ENCODE data around the gene OR1D5. TPM values are rescaled to one million over a fixed set of nuclear protein-coding genes. Genes with fewer than 3 reads are reported as not detected.

Gene OR1D5
- total RNA-seq, 1 donor from 2014 or later = not detected

- Histone ChIP-seq H3K27ac (ENCODE audit: low read depth, low read length) (no peak overlapping the region), H3K4me3 (ENCODE audit: insufficient read depth, low read depth, low read length) (no peak overlapping the region), H3K79me2 (ENCODE audit: insufficient read depth, low read length) (no peaks in the 10 kb centered on the region), H3K36me3 (ENCODE audit: insufficient read depth, low read length) (no peaks in the 10 kb centered on the region), H3K9ac (ENCODE audit: low read length) (no peak overlapping the region), H2AFZ (ENCODE audit: low read depth, low read length) (no peak overlapping the region), H3K27me3 (ENCODE audit: insufficient read depth, low read length) (peaks cover 2% of the 10 kb centered on the region), H4K20me1 (ENCODE audit: insufficient read depth, low read length) (no peaks in the 10 kb centered on the region), H3K4me1 (ENCODE audit: insufficient read depth, low read length) (no peaks in the 10 kb centered on the region), H3K4me2 (ENCODE audit: low read length) (no peak overlapping the region), H3K9me3 (ENCODE audit: insufficient read depth, low read depth, low read length) (peaks cover 15% of the 10 kb centered on the region)
- Mint-ChIP-seq H3K4me1 (ENCODE audit: low read depth, unreplicated experiment) (peaks cover 4% of the 10 kb centered on the region), H3K4me3 (ENCODE audit: unreplicated experiment) (no peak overlapping the region), H3K27ac (ENCODE audit: unreplicated experiment) (no peak overlapping the region), H3K27me3 (ENCODE audit: low read depth, unreplicated experiment) (no peaks in the 10 kb centered on the region), H3K9me3 (ENCODE audit: unreplicated experiment) (peaks cover 32% of the 10 kb centered on the region), H3K36me3 (ENCODE audit: low read depth, unreplicated experiment) (peaks cover 40% of the 10 kb centered on the region)
- DNase-seq (ENCODE audit: low read depth) (no peak), FAIRE-seq (no peak)
- TF ChIP-seq CTCF (IDR thresholded peaks at IDR 0.05; ENCODE audit: insufficient read depth, low read depth, low read length) (no peak), EZH2 (IDR thresholded peaks at IDR 0.05; ENCODE audit: insufficient read depth, low read length) (no peak)
Observed at GRCh38 chr17:3020381-3020780, 43.0 kb downstream of the OR1D5 start.

GRCh38 chr17:3019761-3020160, 43.6 kb downstream of the OR1D5 start:
- TF ChIP-seq EZH2 (IDR thresholded peaks at IDR 0.05; ENCODE audit: insufficient read depth, low read length) = no peak
- TF ChIP-seq CTCF (IDR thresholded peaks at IDR 0.05; ENCODE audit: insufficient read depth, low read depth, low read length) = no peak
- Histone ChIP-seq H3K4me1 (ENCODE audit: insufficient read depth, low read length) (no peaks in the 10 kb centered on the region), H3K9me3 (ENCODE audit: insufficient read depth, low read depth, low read length) (peaks cover 15% of the 10 kb centered on the region), H3K79me2 (ENCODE audit: insufficient read depth, low read length) (no peaks in the 10 kb centered on the region), H3K4me3 (ENCODE audit: insufficient read depth, low read depth, low read length) (no peak overlapping the region), H4K20me1 (ENCODE audit: insufficient read depth, low read length) (no peaks in the 10 kb centered on the region), H3K9ac (ENCODE audit: low read length) (no peak overlapping the region), H3K27me3 (ENCODE audit: insufficient read depth, low read length) (peaks cover 2% of the 10 kb centered on the region), H2AFZ (ENCODE audit: low read depth, low read length) (no peak overlapping the region), H3K4me2 (ENCODE audit: low read length) (no peak overlapping the region), H3K27ac (ENCODE audit: low read depth, low read length) (no peak overlapping the region), H3K36me3 (ENCODE audit: insufficient read depth, low read length) (no peaks in the 10 kb centered on the region)
- Mint-ChIP-seq H3K27me3 (ENCODE audit: low read depth, unreplicated experiment) (no peaks in the 10 kb centered on the region), H3K9me3 (ENCODE audit: unreplicated experiment) (peaks cover 31% of the 10 kb centered on the region), H3K4me3 (ENCODE audit: unreplicated experiment) (no peak overlapping the region), H3K36me3 (ENCODE audit: low read depth, unreplicated experiment) (peaks cover 39% of the 10 kb centered on the region), H3K4me1 (ENCODE audit: low read depth, unreplicated experiment) (peaks cover 4% of the 10 kb centered on the region), H3K27ac (ENCODE audit: unreplicated experiment) (no peak overlapping the region)
- DNase-seq (ENCODE audit: low read depth) (no peak), FAIRE-seq (no peak)

GRCh38 chr17:3017936-3018335, 45.5 kb downstream of the OR1D5 start:
- no peak overlapping the region for H3K4me3 Mint-ChIP-seq (ENCODE audit: unreplicated experiment)

More at GRCh38 chr17:3017936-3018335, 45.5 kb downstream of the OR1D5 start:
- DNase-seq (ENCODE audit: low read depth) (no peak), FAIRE-seq (no peak)
- Histone ChIP-seq H3K9me3 (ENCODE audit: insufficient read depth, low read depth, low read length) (peaks cover 7% of the 10 kb centered on the region), H3K79me2 (ENCODE audit: insufficient read depth, low read length) (no peaks in the 10 kb centered on the region), H2AFZ (ENCODE audit: low read depth, low read length) (no peak overlapping the region), H3K27me3 (ENCODE audit: insufficient read depth, low read length) (peaks cover 2% of the 10 kb centered on the region), H3K4me3 (ENCODE audit: insufficient read depth, low read depth, low read length) (no peak overlapping the region), H4K20me1 (ENCODE audit: insufficient read depth, low read length) (no peaks in the 10 kb centered on the region), H3K36me3 (ENCODE audit: insufficient read depth, low read length) (no peaks in the 10 kb centered on the region), H3K9ac (ENCODE audit: low read length) (no peak overlapping the region), H3K27ac (ENCODE audit: low read depth, low read length) (no peak overlapping the region), H3K4me1 (ENCODE audit: insufficient read depth, low read length) (no peaks in the 10 kb centered on the region), H3K4me2 (ENCODE audit: low read length) (no peak overlapping the region)
- Mint-ChIP-seq H3K4me1 (ENCODE audit: low read depth, unreplicated experiment) (peaks cover 4% of the 10 kb centered on the region), H3K36me3 (ENCODE audit: low read depth, unreplicated experiment) (peaks cover 23% of the 10 kb centered on the region), H3K27me3 (ENCODE audit: low read depth, unreplicated experiment) (no peaks in the 10 kb centered on the region), H3K27ac (ENCODE audit: unreplicated experiment) (no peak overlapping the region), H3K9me3 (ENCODE audit: unreplicated experiment) (peaks cover 17% of the 10 kb centered on the region)
- no peak for TF ChIP-seq EZH2 (IDR thresholded peaks at IDR 0.05; ENCODE audit: insufficient read depth, low read length)
- no peak for TF ChIP-seq CTCF (IDR thresholded peaks at IDR 0.05; ENCODE audit: insufficient read depth, low read depth, low read length)
